ENCODE data around the gene SPDYE17. TPM values are rescaled to one million over a fixed set of nuclear protein-coding genes. Genes with fewer than 3 reads are reported as not detected.
"Not testable (repeated sequence)": the region's sequence is repeated elsewhere in the genome, so short reads cannot be mapped to it uniquely, and the experiment has no call there.

Gene SPDYE17
- total RNA-seq, 6 experiments from 2014 or later: not detected

DNA sequence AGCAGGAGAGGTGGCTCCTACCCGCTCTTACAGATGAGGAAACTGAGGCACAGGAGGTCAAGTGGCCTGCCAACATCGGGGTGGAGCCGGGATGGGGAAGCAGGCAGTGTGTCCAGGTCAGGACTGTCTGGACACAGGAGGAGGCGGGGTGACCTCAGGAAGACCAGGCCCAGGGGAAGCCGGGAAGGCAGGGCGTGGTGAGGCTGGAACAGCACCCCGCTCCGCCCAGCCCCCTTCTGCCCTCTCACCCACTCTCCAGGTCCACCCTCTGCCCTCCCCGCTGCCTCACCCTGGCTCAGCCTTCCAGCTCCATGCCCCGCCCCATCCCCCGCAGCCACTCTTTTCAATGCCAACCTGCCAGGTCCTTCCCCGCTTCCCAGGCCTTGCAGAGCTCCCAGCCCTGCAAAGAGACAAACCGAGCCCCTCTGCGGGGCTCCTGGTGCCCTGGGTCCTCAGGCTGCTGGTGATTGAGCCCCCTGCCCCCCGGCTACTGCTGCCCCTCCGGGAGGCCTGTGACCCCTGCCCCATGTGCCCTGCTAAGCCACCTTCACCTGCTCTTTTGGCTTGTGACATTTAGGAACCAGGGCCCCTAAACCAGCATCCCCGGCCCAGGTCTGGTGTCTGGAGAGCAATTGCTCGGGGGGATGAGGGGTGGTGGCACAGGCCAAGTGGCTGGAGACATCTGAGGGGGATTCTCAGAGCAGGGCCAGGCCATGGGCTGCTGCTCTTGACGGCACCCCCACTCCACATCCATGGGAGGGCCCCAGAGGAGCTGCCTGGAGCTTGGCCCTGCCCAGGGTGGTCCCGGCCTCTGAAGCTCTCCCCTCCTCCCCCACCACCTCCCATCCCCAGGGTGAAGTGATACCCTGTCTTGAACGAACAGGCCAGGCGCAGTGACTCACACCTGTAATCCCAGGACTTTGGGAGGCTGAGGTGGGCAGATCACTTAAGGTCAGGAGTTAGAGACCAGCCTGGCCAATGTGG, 25.7 kb downstream of the SPDYE17 start:
- not testable (repeated sequence) for H3K4me3 Mint-ChIP-seq; DNase-seq; H3K9me3 Mint-ChIP-seq; H3K27ac Mint-ChIP-seq; H3K27me3 Mint-ChIP-seq (ENCODE audit: insufficient read depth); H3K36me3 Mint-ChIP-seq (ENCODE audit: low read depth); H3K4me1 Mint-ChIP-seq (ENCODE audit: low read depth)

DNA sequence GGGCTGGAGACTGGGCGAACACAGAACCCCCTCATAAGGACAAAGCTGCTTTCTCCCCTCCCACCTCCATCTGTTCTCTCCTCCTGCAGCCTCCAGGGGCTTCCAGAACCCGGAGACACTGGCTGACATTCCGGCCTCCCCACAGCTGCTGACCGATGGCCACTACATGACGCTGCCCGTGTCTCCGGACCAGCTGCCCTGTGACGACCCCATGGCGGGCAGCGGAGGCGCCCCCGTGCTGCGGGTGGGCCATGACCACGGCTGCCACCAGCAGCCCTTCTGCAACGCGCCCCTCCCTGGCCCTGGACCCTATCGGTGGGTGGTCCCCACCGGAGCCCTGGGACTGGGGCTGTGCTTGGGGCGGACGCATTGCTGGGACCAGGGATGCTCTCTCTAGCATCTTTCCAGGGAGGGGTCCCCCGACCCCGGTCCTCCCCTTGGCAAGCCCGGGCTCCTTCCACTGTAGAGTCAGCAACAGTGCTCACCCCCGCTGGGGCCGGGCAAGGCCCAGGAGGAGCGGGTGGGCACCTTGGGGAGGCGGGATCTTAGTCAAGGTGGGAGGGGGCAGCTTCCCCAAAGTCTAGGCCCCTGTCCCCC, 26.6 kb downstream of the SPDYE17 start:
- not testable (repeated sequence) for H3K9me3 Mint-ChIP-seq; H3K36me3 Mint-ChIP-seq (ENCODE audit: low read depth); H3K27me3 Mint-ChIP-seq (ENCODE audit: insufficient read depth); H3K4me1 Mint-ChIP-seq (ENCODE audit: low read depth); H3K27ac Mint-ChIP-seq; DNase-seq; H3K4me3 Mint-ChIP-seq

DNA sequence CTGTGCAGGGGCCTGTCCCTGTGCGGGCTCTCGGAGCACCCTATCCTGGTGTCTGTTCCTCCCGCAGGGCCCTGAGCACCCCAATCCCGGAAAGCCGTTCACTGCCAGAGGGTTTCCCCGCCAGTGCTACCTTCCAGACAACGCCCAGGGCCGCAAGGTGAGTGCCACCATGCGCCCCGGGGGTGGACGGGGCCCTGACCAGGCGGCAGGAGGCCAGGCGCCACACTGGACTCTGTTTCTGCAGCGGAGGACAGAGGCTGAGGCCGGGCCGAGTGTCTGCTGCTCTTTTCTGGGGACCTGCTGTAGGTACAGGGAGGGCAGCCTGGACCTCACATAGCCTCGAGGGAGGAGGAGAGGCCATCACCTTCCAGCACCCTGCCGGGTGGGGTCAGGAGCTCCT, 28.0 kb downstream of the SPDYE17 start:
- not testable (repeated sequence) for H3K27me3 Mint-ChIP-seq (ENCODE audit: insufficient read depth); H3K36me3 Mint-ChIP-seq (ENCODE audit: low read depth); H3K4me3 Mint-ChIP-seq; H3K4me1 Mint-ChIP-seq (ENCODE audit: low read depth); H3K9me3 Mint-ChIP-seq; DNase-seq; H3K27ac Mint-ChIP-seq

DNA sequence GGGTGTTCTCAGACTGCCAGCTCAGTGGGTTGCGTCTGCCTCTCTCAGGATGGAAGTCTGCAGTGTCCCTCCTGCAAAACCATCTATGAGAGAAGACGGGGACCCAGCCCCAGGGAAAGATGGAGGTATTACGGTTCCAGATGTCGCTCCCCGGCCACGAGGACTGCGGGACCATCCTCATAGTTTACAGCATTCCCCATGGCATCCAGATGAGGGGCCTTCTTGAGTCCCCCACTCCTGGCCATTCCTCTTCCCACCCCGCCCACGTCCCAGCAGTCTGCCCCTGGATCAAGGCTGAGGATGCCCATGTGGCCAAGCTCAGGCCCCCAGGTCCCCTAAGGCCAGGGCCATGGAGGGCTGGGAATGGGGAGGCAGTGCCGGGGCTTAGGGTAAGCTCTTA, 28.9 kb downstream of the SPDYE17 start:
- not testable (repeated sequence) for H3K27me3 Mint-ChIP-seq (ENCODE audit: insufficient read depth); H3K4me1 Mint-ChIP-seq (ENCODE audit: low read depth); H3K9me3 Mint-ChIP-seq; H3K27ac Mint-ChIP-seq; H3K4me3 Mint-ChIP-seq; DNase-seq; H3K36me3 Mint-ChIP-seq (ENCODE audit: low read depth)

DNA sequence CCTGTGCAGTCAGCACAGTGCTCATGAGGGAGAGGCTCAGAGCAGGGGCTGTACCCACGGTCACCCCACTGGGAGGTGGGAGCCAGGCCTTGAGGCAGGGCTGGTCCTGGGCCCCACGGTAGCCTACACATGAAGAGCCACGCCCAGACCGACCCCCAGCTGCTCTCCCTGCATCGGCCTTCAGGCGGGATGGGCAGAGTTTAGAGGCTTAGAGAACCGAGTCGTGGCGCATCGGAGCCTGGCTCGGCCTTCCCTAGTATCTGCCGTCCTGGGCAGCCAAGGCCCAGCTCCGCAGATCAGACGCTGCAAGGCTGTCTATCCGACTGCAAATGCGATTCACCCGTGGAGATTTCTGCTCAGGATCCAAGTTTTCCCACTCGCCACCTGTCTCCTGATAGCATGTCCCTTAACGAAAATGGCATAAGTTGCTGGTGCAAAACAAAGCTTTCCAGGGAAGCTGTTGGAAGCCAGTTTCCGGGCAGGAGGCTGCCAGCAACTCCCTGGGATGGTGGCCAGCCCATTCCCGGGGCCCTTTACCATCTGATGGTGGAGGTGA, 29.4 kb downstream of the SPDYE17 start:
- H3K27me3 Mint-ChIP-seq (ENCODE audit: insufficient read depth); H3K36me3 Mint-ChIP-seq (ENCODE audit: low read depth): not testable (repeated sequence)

DNA sequence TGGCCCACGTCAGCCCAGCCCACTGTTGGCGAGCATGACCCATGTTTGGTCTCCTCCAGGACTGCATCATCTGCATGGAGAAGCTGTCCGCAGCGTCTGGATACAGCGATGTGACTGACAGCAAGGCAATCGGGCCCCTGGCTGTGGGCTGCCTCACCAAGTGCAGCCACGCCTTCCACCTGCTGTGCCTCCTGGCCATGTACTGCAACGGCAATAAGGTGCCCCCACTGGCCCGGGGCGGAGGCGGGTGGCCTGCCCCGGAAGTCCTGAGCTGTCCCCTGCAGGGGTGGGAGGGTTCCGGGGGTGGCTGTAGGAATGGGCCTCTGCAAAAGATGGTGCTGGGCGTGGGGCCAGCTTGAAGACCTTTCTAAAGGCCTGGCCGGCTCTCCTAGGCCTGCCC, 30.1 kb downstream of the SPDYE17 start:
- not testable (repeated sequence) for H3K4me1 Mint-ChIP-seq (ENCODE audit: low read depth); H3K27ac Mint-ChIP-seq; H3K4me3 Mint-ChIP-seq; H3K27me3 Mint-ChIP-seq (ENCODE audit: insufficient read depth); DNase-seq; H3K9me3 Mint-ChIP-seq; H3K36me3 Mint-ChIP-seq (ENCODE audit: low read depth)

More for the DNA sequence above, 29.4 kb downstream of the SPDYE17 start:
- H3K9me3 Mint-ChIP-seq; H3K4me3 Mint-ChIP-seq; H3K4me1 Mint-ChIP-seq (ENCODE audit: low read depth); DNase-seq; H3K27ac Mint-ChIP-seq: not testable (repeated sequence)

DNA sequence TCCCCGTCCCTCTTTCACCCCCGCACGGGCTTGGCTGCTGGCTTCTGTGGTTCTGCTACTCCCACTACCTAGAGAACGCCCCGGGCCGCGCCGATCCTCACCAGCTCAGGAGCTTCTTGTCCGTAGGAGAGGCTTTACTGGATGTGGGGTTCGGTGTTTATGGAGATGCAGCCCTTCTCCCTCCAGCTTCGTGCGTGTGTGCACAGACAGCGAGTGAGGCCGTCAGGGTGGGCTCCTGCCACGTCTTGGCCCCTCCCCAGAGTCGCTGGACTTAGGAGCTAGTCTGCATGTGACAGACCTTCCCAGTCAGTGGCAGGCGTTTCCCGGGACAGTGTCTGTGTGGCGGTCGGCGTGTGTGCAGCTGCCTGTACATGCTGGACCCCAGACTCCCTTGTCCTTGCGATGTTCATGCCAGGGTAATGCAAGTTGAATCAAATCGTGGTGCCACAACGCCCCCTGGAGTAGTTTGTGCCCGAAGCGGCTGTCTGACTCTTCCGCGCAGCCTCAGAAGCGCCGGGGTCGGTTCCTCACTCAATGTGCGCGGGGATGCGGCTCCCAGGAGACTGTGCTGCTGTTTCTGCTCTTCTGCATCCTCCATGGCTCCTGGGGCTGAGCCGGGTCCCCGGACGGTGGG, 32.6 kb downstream of the SPDYE17 start:
- H3K27me3 Mint-ChIP-seq (ENCODE audit: insufficient read depth); H3K4me1 Mint-ChIP-seq (ENCODE audit: low read depth); H3K36me3 Mint-ChIP-seq (ENCODE audit: low read depth); H3K9me3 Mint-ChIP-seq; DNase-seq; H3K27ac Mint-ChIP-seq; H3K4me3 Mint-ChIP-seq: not testable (repeated sequence)

DNA sequence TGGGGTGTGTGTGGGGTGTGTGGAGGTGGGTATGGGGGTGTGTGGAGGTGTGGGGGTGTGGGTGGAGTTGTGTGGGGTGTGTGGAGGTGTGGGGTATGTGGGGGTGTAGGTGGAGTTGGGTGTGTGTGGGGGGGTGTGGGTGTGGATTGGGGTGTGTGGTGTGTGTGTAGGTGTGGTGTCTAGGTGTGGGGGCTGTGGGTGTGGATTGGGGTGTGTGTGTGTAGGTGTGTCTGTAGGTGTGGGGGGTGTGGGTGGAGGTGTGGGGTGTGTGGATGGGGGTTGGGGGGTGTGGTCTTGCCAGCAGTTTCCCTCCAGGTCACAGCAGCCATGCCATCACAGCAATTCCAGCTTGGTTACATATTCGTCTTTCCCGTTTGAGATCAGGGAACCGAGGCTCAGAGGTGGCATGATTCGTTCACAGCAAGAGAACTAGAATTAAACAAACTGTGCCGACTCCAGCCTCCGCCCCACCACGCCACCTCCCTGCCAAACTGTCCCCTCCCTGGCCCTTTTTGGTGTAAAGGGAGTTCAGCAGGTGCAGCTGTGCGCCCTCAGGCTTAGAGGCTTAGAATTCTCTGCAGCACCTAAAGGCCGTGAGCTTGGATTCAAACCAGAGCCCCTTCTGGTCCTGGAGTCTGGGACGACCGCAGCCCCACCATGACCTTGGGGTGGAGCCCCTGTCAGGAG, 33.3 kb downstream of the SPDYE17 start:
- not testable (repeated sequence) for H3K27ac Mint-ChIP-seq; H3K36me3 Mint-ChIP-seq (ENCODE audit: low read depth); H3K27me3 Mint-ChIP-seq (ENCODE audit: insufficient read depth); DNase-seq; H3K4me3 Mint-ChIP-seq; H3K4me1 Mint-ChIP-seq (ENCODE audit: low read depth); H3K9me3 Mint-ChIP-seq

DNA sequence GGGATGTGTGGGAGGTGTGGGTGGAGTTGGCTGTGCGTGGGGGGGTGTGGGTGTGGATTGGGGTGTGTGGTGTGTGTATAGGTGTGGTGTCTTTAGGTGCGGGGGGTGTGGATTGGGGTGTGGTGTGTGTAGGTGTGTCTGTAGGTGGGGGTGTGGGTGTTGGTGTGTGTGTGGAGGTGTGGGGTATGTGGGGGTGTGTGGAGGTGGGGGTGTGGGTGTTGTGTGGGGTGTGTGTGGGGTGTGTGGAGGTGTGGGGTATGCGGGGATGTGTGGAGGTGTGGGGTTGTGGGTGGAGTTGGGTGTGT, 33.9 kb downstream of the SPDYE17 start:
- Mint-ChIP-seq H3K27me3 (ENCODE audit: insufficient read depth) (no peaks in the 10 kb centered on the region; the same call in 1 of the 2 replicates), H3K4me1 (ENCODE audit: low read depth) (no peaks in the 10 kb centered on the region)

More for the DNA sequence above, 33.9 kb downstream of the SPDYE17 start:
- Mint-ChIP-seq H3K36me3 (ENCODE audit: low read depth) (no peaks in the 10 kb centered on the region), H3K4me3 (no peak overlapping the region), H3K9me3 (no peaks in the 10 kb centered on the region), H3K27ac (no peak overlapping the region)
- no peak for DNase-seq
- TF ChIP-seq, protein P1, sequence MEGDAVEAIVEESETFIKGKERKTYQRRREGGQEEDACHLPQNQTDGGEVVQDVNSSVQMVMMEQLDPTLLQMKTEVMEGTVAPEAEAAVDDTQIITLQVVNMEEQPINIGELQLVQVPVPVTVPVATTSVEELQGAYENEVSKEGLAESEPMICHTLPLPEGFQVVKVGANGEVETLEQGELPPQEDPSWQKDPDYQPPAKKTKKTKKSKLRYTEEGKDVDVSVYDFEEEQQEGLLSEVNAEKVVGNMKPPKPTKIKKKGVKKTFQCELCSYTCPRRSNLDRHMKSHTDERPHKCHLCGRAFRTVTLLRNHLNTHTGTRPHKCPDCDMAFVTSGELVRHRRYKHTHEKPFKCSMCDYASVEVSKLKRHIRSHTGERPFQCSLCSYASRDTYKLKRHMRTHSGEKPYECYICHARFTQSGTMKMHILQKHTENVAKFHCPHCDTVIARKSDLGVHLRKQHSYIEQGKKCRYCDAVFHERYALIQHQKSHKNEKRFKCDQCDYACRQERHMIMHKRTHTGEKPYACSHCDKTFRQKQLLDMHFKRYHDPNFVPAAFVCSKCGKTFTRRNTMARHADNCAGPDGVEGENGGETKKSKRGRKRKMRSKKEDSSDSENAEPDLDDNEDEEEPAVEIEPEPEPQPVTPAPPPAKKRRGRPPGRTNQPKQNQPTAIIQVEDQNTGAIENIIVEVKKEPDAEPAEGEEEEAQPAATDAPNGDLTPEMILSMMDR (IDR thresholded peaks at IDR 0.05): no peak
